Endothelial cell (in vitro differentiated cells): Measurements from ENCODE around the gene SLC22A2. TPM values are rescaled to one million over a fixed set of nuclear protein-coding genes. Genes with fewer than 3 reads are reported as not detected.

ENCODE experiments used
- DNase-seq: peaks from one replicate; pipeline ENCODE4 v3.0.0; 2021; ENCODE audit warnings: low spot score
- H3K27ac Mint-ChIP-seq: one replicate; pipeline ENCODE4 v1.8.0; 2021; ENCODE audit warnings: mixed read lengths, inconsistent platforms; ENCODE audit not compliant: unreplicated experiment
- H3K27me3 Mint-ChIP-seq: one replicate; pipeline ENCODE4 v1.8.0; 2021; ENCODE audit warnings: mild to moderate bottlenecking, moderate library complexity, mixed read lengths, inconsistent platforms; ENCODE audit not compliant: unreplicated experiment
- H3K36me3 Mint-ChIP-seq: one replicate; pipeline ENCODE4 v1.8.0; 2021; ENCODE audit warnings: mild to moderate bottlenecking, low read depth, mixed read lengths, inconsistent platforms; ENCODE audit not compliant: unreplicated experiment
- H3K4me1 Mint-ChIP-seq: one replicate; pipeline ENCODE4 v1.8.0; 2021; ENCODE audit warnings: mild to moderate bottlenecking, mixed read lengths, inconsistent platforms; ENCODE audit not compliant: unreplicated experiment
- H3K4me3 Mint-ChIP-seq: one replicate; pipeline ENCODE4 v1.8.0; 2021; ENCODE audit warnings: mild to moderate bottlenecking, mixed read lengths, inconsistent platforms; ENCODE audit not compliant: unreplicated experiment
- H3K9me3 Mint-ChIP-seq: one replicate; pipeline ENCODE4 v1.8.0; 2021; ENCODE audit warnings: mixed read lengths, inconsistent platforms; ENCODE audit not compliant: unreplicated experiment
- CTCF ChIP-seq: fragments of 200-600 bp; sonication (generic); IDR thresholded peaks from one replicate; pipeline ENCODE4 v1.5.0; 2021; ENCODE audit warnings: antibody characterized with exemption; ENCODE audit not compliant: unreplicated experiment
- total RNA-seq: library from RNA; stranded (reverse); fragmentation: NEBNext Ultra II Directional; extraction: Animal tissue kit (Norgen Biotek cat#: 25700); gene quantifications from one replicate; pipeline ENCODE4 v1.2.1, GENCODE V29; 2021; ENCODE audit not compliant: unreplicated experiment

The SLC22A2 gene
- total RNA-seq, 1 donor from 2014 or later, result not detected

- Mint-ChIP-seq H3K36me3 (no peaks in the 10 kb centered on the region), H3K27ac (no peak overlapping the region), H3K9me3 (no peaks in the 10 kb centered on the region), H3K4me3 (no peak overlapping the region), H3K27me3 (peaks cover 2% of the 10 kb centered on the region), H3K4me1 (no peaks in the 10 kb centered on the region)
- TF ChIP-seq CTCF, result no peak
- no peak for DNase-seq
Measured at GRCh38 chr6:160269771-160270170, 11.2 kb upstream of the SLC22A2 start.

- no peak for TF ChIP-seq CTCF
- H3K27me3 Mint-ChIP-seq, result peaks cover 2% of the 10 kb centered on the region
- no peaks in the 10 kb centered on the region for H3K4me1 Mint-ChIP-seq
- no peaks in the 10 kb centered on the region for H3K9me3 Mint-ChIP-seq
- no peak overlapping the region for H3K4me3 Mint-ChIP-seq
- DNase-seq, result no peak
- no peak overlapping the region for H3K27ac Mint-ChIP-seq
- no peaks in the 10 kb centered on the region for H3K36me3 Mint-ChIP-seq
Measured at GRCh38 chr6:160269023-160269521, 10.5 kb upstream of the SLC22A2 start.

- Mint-ChIP-seq H3K4me3 (no peak overlapping the region), H3K27me3 (peaks cover 2% of the 10 kb centered on the region), H3K36me3 (no peaks in the 10 kb centered on the region), H3K27ac (no peak overlapping the region), H3K9me3 (no peaks in the 10 kb centered on the region), H3K4me1 (no peaks in the 10 kb centered on the region)
- TF ChIP-seq CTCF, result no peak
- DNase-seq, result no peak
Measured at GRCh38 chr6:160267102-160267501, 8.5 kb upstream of the SLC22A2 start.

GRCh38 chr6:160265869-160266476 is 7.4 kb upstream of the SLC22A2 start:
- Mint-ChIP-seq H3K36me3 (no peaks in the 10 kb centered on the region), H3K27me3 (peaks cover 5% of the 10 kb centered on the region), H3K4me1 (no peaks in the 10 kb centered on the region), H3K27ac (no peak overlapping the region), H3K4me3 (no peak overlapping the region), H3K9me3 (no peaks in the 10 kb centered on the region)
- TF ChIP-seq CTCF, result no peak
- no peak for DNase-seq

- Mint-ChIP-seq H3K27me3 (peaks cover 9% of the 10 kb centered on the region), H3K27ac (no peak overlapping the region), H3K4me1 (no peaks in the 10 kb centered on the region)
Measured at GRCh38 chr6:160264061-160264612, 5.5 kb upstream of the SLC22A2 start.

More at GRCh38 chr6:160264061-160264612, 5.5 kb upstream of the SLC22A2 start:
- Mint-ChIP-seq H3K9me3 (no peaks in the 10 kb centered on the region), H3K36me3 (no peaks in the 10 kb centered on the region), H3K4me3 (no peak overlapping the region)
- DNase-seq, result no peak
- no peak for TF ChIP-seq CTCF
